HL-60 (cell line): ENCODE results near the gene CAMK2B.

Experiments
- GABPA ChIP-seq: IDR thresholded peaks from 2 replicates; pipeline ENCODE4 v1.6.1; 2012; ENCODE audit warnings: low read depth
- POLR2AphosphoS5 ChIP-seq: IDR thresholded peaks from 2 replicates; pipeline ENCODE4 v1.6.1; 2012; ENCODE audit warnings: low read depth
- REST ChIP-seq: IDR thresholded peaks from 2 replicates; pipeline ENCODE4 v1.6.1; 2012; ENCODE audit warnings: low read depth; ENCODE audit not compliant: insufficient replicate concordance
- TF ChIP-seq, protein P1 (sequence below): IDR thresholded peaks from one replicate; pipeline ENCODE4 v1.5.1; 2011; ENCODE audit warnings: low read length, control low read depth, inconsistent platforms; ENCODE audit not compliant: insufficient read depth

GRCh38 chr7:44279731-44280505 lies 45.5 kb downstream of the CAMK2B start:
- TF ChIP-seq, protein P1, sequence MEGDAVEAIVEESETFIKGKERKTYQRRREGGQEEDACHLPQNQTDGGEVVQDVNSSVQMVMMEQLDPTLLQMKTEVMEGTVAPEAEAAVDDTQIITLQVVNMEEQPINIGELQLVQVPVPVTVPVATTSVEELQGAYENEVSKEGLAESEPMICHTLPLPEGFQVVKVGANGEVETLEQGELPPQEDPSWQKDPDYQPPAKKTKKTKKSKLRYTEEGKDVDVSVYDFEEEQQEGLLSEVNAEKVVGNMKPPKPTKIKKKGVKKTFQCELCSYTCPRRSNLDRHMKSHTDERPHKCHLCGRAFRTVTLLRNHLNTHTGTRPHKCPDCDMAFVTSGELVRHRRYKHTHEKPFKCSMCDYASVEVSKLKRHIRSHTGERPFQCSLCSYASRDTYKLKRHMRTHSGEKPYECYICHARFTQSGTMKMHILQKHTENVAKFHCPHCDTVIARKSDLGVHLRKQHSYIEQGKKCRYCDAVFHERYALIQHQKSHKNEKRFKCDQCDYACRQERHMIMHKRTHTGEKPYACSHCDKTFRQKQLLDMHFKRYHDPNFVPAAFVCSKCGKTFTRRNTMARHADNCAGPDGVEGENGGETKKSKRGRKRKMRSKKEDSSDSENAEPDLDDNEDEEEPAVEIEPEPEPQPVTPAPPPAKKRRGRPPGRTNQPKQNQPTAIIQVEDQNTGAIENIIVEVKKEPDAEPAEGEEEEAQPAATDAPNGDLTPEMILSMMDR, result no peak
- TF ChIP-seq REST, result no peak
- TF ChIP-seq POLR2AphosphoS5, result no peak
- TF ChIP-seq GABPA, result no peak
